ENCODE data around the gene IL1RN.

IL1RN gene

GRCh38 chr2:113166187-113166645 lies 38.8 kb downstream of the IL1RN start:
- TF ChIP-seq CTCF (IDR thresholded peaks at IDR 0.05; ENCODE audit: insufficient read depth, low read length, poor library complexity, severe bottlenecking) = no peak
- Histone ChIP-seq H3K27me3 (replicated peaks; ENCODE audit: control insufficient read depth, insufficient read depth, low read length) (no peaks in the 10 kb centered on the region), H3K4me3 (replicated peaks; ENCODE audit: low read depth, low read length) (no peak overlapping the region), H3K36me3 (ENCODE audit: control insufficient read depth, insufficient read depth, low read length) (no peaks in the 10 kb centered on the region)
- DNase-seq (ENCODE audit: extremely low read depth, insufficient read length) = no peak

GRCh38 chr2:113167115-113167932 lies 39.9 kb downstream of the IL1RN start:
- DNase-seq (ENCODE audit: extremely low read depth, insufficient read length) = no peak

GRCh38 chr2:113167962-113168340 lies 40.6 kb downstream of the IL1RN start:
- H3K4me3 ChIP-seq (replicated peaks; ENCODE audit: low read depth, low read length) = no peak overlapping the region
- H3K27me3 ChIP-seq (replicated peaks; ENCODE audit: control insufficient read depth, insufficient read depth, low read length) = no peaks in the 10 kb centered on the region
- no peaks in the 10 kb centered on the region for H3K36me3 ChIP-seq (ENCODE audit: control insufficient read depth, insufficient read depth, low read length)
- no peak for TF ChIP-seq CTCF (IDR thresholded peaks at IDR 0.05; ENCODE audit: insufficient read depth, low read length, poor library complexity, severe bottlenecking)
- DNase-seq (ENCODE audit: extremely low read depth, insufficient read length) = no peak

More at GRCh38 chr2:113167115-113167932, 39.9 kb downstream of the IL1RN start:
- Histone ChIP-seq H3K4me3 (replicated peaks; ENCODE audit: low read depth, low read length) (no peak overlapping the region), H3K27me3 (replicated peaks; ENCODE audit: control insufficient read depth, insufficient read depth, low read length) (no peaks in the 10 kb centered on the region), H3K36me3 (ENCODE audit: control insufficient read depth, insufficient read depth, low read length) (no peaks in the 10 kb centered on the region)
- no peak for TF ChIP-seq CTCF (IDR thresholded peaks at IDR 0.05; ENCODE audit: insufficient read depth, low read length, poor library complexity, severe bottlenecking)

- TF ChIP-seq CTCF (IDR thresholded peaks at IDR 0.05; ENCODE audit: insufficient read depth, low read length, poor library complexity, severe bottlenecking) = no peak
- no peak overlapping the region for H3K4me3 ChIP-seq (replicated peaks; ENCODE audit: low read depth, low read length)
- H3K36me3 ChIP-seq (ENCODE audit: control insufficient read depth, insufficient read depth, low read length) = no peaks in the 10 kb centered on the region
- H3K27me3 ChIP-seq (replicated peaks; ENCODE audit: control insufficient read depth, insufficient read depth, low read length) = no peaks in the 10 kb centered on the region
- no peak for DNase-seq (ENCODE audit: extremely low read depth, insufficient read length)
Observed at GRCh38 chr2:113169002-113169530, 41.7 kb downstream of the IL1RN start.

- TF ChIP-seq CTCF (IDR thresholded peaks at IDR 0.05; ENCODE audit: insufficient read depth, low read length, poor library complexity, severe bottlenecking) = no peak
- Histone ChIP-seq H3K27me3 (replicated peaks; ENCODE audit: control insufficient read depth, insufficient read depth, low read length) (no peaks in the 10 kb centered on the region), H3K36me3 (ENCODE audit: control insufficient read depth, insufficient read depth, low read length) (no peaks in the 10 kb centered on the region), H3K4me3 (replicated peaks; ENCODE audit: low read depth, low read length) (no peak overlapping the region)
- no peak for DNase-seq (ENCODE audit: extremely low read depth, insufficient read length)
Observed at GRCh38 chr2:113169586-113169985, 42.2 kb downstream of the IL1RN start.

Data from GM06990 (cell line).